Left lung (tissue), 10 donors: ENCODE measurements around the gene MMAB. TPM values are rescaled to one million over a fixed set of nuclear protein-coding genes. Genes with fewer than 3 reads are reported as not detected.

Source experiments
- ATAC-seq: fragments of 200-7000 bp; cut with Tn5 transposase; one replicate; pipeline ENCODE4 v1.9.1; 2020; ENCODE audit warnings: moderate library complexity
- DNase-seq, 4 donors: peaks; one replicate each; pipeline ENCODE4 v3.0.0-alpha.2; 2013 to 2020
- H3K27ac ChIP-seq, 2 donors: fragments of 200-600 bp; sonication (generic) in 1 of 2; one replicate each; pipeline versions ENCODE4 v1.5.0 to v1.8.0; 2020 to 2021
- H3K27me3 ChIP-seq, 2 donors: fragments of 200-600 bp; sonication (generic) in 1 of 2; one replicate each; pipeline versions ENCODE4 v1.5.0 to v1.8.0; 2020 to 2021
- H3K36me3 ChIP-seq, 2 donors: fragments of 200-600 bp; sonication (generic) in 1 of 2; one replicate each; pipeline versions ENCODE4 v1.5.0 to v1.8.0; 2020 to 2021
- H3K4me1 ChIP-seq, 2 donors: fragments of 200-600 bp; one replicate each; pipeline ENCODE4 v1.8.0; 2021
- H3K4me3 ChIP-seq, 2 donors: fragments of 200-600 bp; sonication (generic) in 1 of 2; one replicate each; pipeline versions ENCODE4 v1.5.0 to v1.8.0; 2020 to 2021; ENCODE audit warnings: mild to moderate bottlenecking in 1 of 2
- H3K9me3 ChIP-seq, 2 donors: fragments of 200-600 bp; sonication (generic) in 1 of 2; one replicate each; pipeline versions ENCODE4 v1.5.0 to v1.8.0; 2020 to 2021
- intact Hi-C, 2 donors: fragments of 100-400 bp; cut with DNase I; formaldehyde crosslinking; loops; one replicate each; pipeline versions ENCODE4 v1.11.2 to v1.14.2; 2022
- polyA plus RNA-seq, 6 donors: library from polyadenylated mRNA; unstranded; fragments of 120-200 nt; gene quantifications; one replicate each; pipeline ENCODE4 v1.2.1, GENCODE V29; 2013; ENCODE audit not compliant: insufficient read length in 6 of 6
- total RNA-seq, 2 donors: library from RNA; stranded (reverse); fragmentation: NEBNext Ultra II Directional; extraction: Animal tissue kit (Norgen Biotek cat#: 25700); gene quantifications; one replicate each; pipeline ENCODE4 v1.2.1, GENCODE V29; 2021
- TF ChIP-seq, protein P1 (sequence below), 2 donors: fragments of 200-600 bp; sonication (generic) in 1 of 2; IDR thresholded peaks; one replicate each; pipeline versions ENCODE4 v1.5.0 to v1.8.0; 2021; ENCODE audit warnings: antibody characterized with exemption in 2 of 2
- donor health status: DM: no; HTN: yes; CAD: no.
- donor health status: DM: no; HTN: no; CAD: no.

MMAB gene
- total and polyA plus RNA-seq, 8 donors, result 24.9 to 76.1 (median 32.3) TPM

GRCh38 chr12:109600481-109600880 lies 27.2 kb upstream of the MMAB start:
- peaks cover 0 to 10% of the 10 kb centered on the region in 2 donors for H3K27me3 ChIP-seq
- DNase-seq, result no peak
- peaks cover 0 to 17% of the 10 kb centered on the region in 2 donors for H3K36me3 ChIP-seq
- TF ChIP-seq, protein P1, sequence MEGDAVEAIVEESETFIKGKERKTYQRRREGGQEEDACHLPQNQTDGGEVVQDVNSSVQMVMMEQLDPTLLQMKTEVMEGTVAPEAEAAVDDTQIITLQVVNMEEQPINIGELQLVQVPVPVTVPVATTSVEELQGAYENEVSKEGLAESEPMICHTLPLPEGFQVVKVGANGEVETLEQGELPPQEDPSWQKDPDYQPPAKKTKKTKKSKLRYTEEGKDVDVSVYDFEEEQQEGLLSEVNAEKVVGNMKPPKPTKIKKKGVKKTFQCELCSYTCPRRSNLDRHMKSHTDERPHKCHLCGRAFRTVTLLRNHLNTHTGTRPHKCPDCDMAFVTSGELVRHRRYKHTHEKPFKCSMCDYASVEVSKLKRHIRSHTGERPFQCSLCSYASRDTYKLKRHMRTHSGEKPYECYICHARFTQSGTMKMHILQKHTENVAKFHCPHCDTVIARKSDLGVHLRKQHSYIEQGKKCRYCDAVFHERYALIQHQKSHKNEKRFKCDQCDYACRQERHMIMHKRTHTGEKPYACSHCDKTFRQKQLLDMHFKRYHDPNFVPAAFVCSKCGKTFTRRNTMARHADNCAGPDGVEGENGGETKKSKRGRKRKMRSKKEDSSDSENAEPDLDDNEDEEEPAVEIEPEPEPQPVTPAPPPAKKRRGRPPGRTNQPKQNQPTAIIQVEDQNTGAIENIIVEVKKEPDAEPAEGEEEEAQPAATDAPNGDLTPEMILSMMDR (IDR thresholded peaks at IDR 0.05), result no peak
- no peak overlapping the region for H3K27ac ChIP-seq
- intact Hi-C loops, result no loop called here
- no peak for ATAC-seq
- peaks cover 4 to 14% of the 10 kb centered on the region in 2 donors for H3K4me1 ChIP-seq
- H3K9me3 ChIP-seq, result no peaks in the 10 kb centered on the region
- H3K4me3 ChIP-seq, result no peak overlapping the region

GRCh38 chr12:109599087-109599486 lies 25.8 kb upstream of the MMAB start:
- no peaks in the 10 kb centered on the region for H3K9me3 ChIP-seq
- H3K4me1 ChIP-seq, result peaks cover 4 to 21% of the 10 kb centered on the region in 2 donors
- ATAC-seq, result no peak
- no peak overlapping the region for H3K4me3 ChIP-seq
- peaks cover 0 to 6% of the 10 kb centered on the region in 2 donors for H3K27me3 ChIP-seq
- H3K36me3 ChIP-seq, result peaks cover 0 to 30% of the 10 kb centered on the region in 2 donors
- peak in 1 of 4 donors; percentile 30 for DNase-seq
- no peak overlapping the region for H3K27ac ChIP-seq
- intact Hi-C loops, result loop anchor here in 1 of 2 donors (10.0 kb wide), 1 partner anchor 176 kb away; no protein-coding TSS in a partner anchor
- TF ChIP-seq, protein P1 (IDR thresholded peaks at IDR 0.05), result no peak

DNA sequence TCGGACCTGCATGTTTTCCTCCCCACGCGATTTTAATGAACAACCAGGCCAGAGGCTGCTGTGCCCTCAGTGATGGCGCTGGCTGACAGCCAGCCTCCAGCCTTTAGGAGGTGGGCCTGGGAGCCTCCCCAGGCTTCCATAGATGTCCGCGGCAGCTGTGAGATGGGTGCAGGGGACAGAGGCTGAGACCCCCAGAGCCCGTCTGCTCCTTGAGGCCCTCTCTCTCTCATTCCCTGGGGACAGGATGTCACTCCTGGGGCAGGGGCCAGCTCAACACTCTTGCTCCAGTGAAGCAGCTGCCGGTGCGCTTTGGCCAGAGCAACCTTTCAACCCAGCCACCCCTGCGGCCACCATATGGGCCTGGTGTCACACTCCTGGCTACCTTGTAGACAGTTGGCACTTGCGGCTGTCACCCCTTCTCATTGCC lies 25.1 kb upstream of the MMAB start:
- Histone ChIP-seq H3K4me1 (peaks cover 4 to 21% of the 10 kb centered on the region in 2 donors), H3K27me3 (peaks cover 0 to 6% of the 10 kb centered on the region in 2 donors), H3K4me3 (no peak overlapping the region), H3K36me3 (peaks cover 0 to 37% of the 10 kb centered on the region in 2 donors), H3K27ac (no peak overlapping the region), H3K9me3 (no peaks in the 10 kb centered on the region)
- TF ChIP-seq, protein P1 (IDR thresholded peaks at IDR 0.05), result no peak
- intact Hi-C loops, result loop anchor here in 1 of 2 donors (10.0 kb wide), 1 partner anchor 176 kb away; no protein-coding TSS in a partner anchor
- no peak for ATAC-seq
- DNase-seq, result peak in 1 of 4 donors; percentile 51

DNA sequence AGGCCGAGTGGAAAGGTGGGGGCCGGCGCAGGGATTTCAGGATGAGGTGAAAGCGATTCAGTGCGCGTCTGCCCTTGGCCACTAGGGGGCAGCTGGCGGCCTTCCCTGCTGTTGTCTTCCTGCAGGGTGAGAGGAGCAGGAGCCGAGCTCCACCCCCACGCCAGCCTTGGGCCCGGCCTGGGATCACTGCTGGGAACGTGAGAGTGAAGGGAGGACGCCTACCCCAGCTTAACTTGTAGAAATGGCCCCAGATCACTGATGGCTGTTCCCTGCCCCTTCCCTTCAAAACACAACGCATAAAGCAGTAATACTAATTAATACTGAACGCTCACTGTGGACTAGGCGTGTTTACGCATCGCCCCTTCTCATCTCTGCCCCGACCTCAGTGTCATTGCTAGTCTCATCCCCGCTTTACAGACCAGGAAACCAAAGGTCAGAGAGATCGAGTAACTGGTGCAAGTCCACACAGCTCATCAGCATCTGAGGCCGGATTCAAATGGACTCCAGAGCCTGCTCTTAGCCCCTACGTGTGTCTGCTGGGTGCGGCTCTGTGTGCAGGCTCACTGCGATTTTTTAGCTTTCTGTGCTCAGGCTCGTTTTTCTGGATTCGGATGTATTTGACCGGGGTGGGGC lies 24.6 kb upstream of the MMAB start:
- no peak overlapping the region for H3K4me3 ChIP-seq
- peaks cover 4 to 21% of the 10 kb centered on the region in 2 donors for H3K4me1 ChIP-seq
- no peak overlapping the region for H3K27ac ChIP-seq
- no peaks in the 10 kb centered on the region for H3K9me3 ChIP-seq
- DNase-seq, result peak; percentile 74 to 95 (median 86)
- ATAC-seq, result peak; percentile 99
- TF ChIP-seq, protein P1 (IDR thresholded peaks at IDR 0.05), result peak; percentile 86 to 93
- intact Hi-C loops, result loop anchor here (2.0 to 10.0 kb wide), 2 partner anchors 177 to 179 kb away; no protein-coding TSS in a partner anchor
- peaks cover 0 to 42% of the 10 kb centered on the region in 2 donors for H3K36me3 ChIP-seq
- peaks cover 0 to 6% of the 10 kb centered on the region in 2 donors for H3K27me3 ChIP-seq

- intact Hi-C loops, result loop anchor here (2.0 to 10.0 kb wide), 2 partner anchors 177 to 179 kb away; no protein-coding TSS in a partner anchor
- H3K9me3 ChIP-seq, result no peaks in the 10 kb centered on the region
- H3K4me1 ChIP-seq, result peaks cover 4 to 21% of the 10 kb centered on the region in 2 donors
- ATAC-seq (no peak), DNase-seq (no peak)
- peaks cover 0 to 47% of the 10 kb centered on the region in 2 donors for H3K36me3 ChIP-seq
- no peak overlapping the region for H3K27ac ChIP-seq
- H3K27me3 ChIP-seq, result peaks cover 0 to under 1% of the 10 kb centered on the region in 2 donors
- no peak overlapping the region for H3K4me3 ChIP-seq
- TF ChIP-seq, protein P1 (IDR thresholded peaks at IDR 0.05), result no peak
These were observed 24.1 kb upstream of the MMAB start for GRCh38 chr12:109597414-109597794.
